Measurements from ENCODE around the gene GPX4. TPM values are rescaled to one million over a fixed set of nuclear protein-coding genes. Genes with fewer than 3 reads are reported as not detected.

The GPX4 gene
- total and polyA plus RNA-seq, 10 of the 15 experiments (the other 5 are each of a cell fraction or from before 2014, with no cell fraction given): 33.3 to 749 (median 297) TPM

- ChIA-PET POLR2A (interaction anchor here (0.6 to 1.4 kb wide), 8 partner anchors 15 to 92 kb away, joined by 3 to 8 read pairs (median 3); no protein-coding TSS in a partner anchor), CTCF (interaction anchor here (0.6 to 3.1 kb wide), 32 partner anchors 9 to 260 kb away, joined by 3 to 49 read pairs (median 4); partner anchors contain the start of genes ABCA7, ARHGAP45, ATP5F1D and CNN2), RAD21 (ENCODE audit: unreplicated experiment) (interaction anchor here (0.6 to 3.0 kb wide), 29 partner anchors 10 to 156 kb away, joined by 3 to 38 read pairs (median 4); partner anchors contain the start of genes ABCA7, CBARP and CIRBP), SMC1A (ENCODE audit: uncharacterized antibody, unreplicated experiment) (interaction anchor here (0.9 to 3.1 kb wide), 11 partner anchors 11 to 127 kb away, joined by 3 to 24 read pairs (median 4); partner anchors contain the start of gene RNU6-2)
- H3K9me3 ChIP-seq (replicated peaks; ENCODE audit: control insufficient read depth, insufficient read depth, low read length): no peaks in the 10 kb centered on the region
- BruUV-seq (replicated peaks): no TSS peak
- no peaks in the 10 kb centered on the region for H4K20me1 ChIP-seq (ENCODE audit: control insufficient read depth, insufficient read depth)
- intact Hi-C loops (cut with micrococcal nuclease; ENCODE audit: unreplicated experiment) (loop anchor here (5.0 kb wide), 1 partner anchor 79 kb away; no protein-coding TSS in a partner anchor), in situ Hi-C loops (cut with MboI) (no loop called here)
- FAIRE-seq (peak; percentile 81), DNase-seq (ENCODE audit: low read depth, low spot score) (peak; percentile 24), ATAC-seq (peak; percentile 93)
- H3K4me3 ChIP-seq: no peak overlapping the region
- no peaks in the 10 kb centered on the region for H3K79me2 ChIP-seq (ENCODE audit: control insufficient read depth, insufficient read depth, low read length)
- H3K9ac ChIP-seq (ENCODE audit: control insufficient read depth, insufficient read depth, low read length): no peak overlapping the region
- no peaks in the 10 kb centered on the region for H3K27me3 ChIP-seq (replicated peaks in 1 of 2; ENCODE audit: control insufficient read depth in 2 of 2, insufficient read depth in 2 of 2, low read length in 1 of 2)
- 42% methylated on average over 31 of the region's 44 CpGs for WGBS (ENCODE audit: insufficient coverage, insufficient replicate concordance, low lambda C conversion rate, missing lambda C conversion rate)
- no peak overlapping the region for H3K27ac ChIP-seq (ENCODE audit: control insufficient read depth, insufficient read depth)
- no peak overlapping the region for H2AFZ ChIP-seq (ENCODE audit: control insufficient read depth, low read depth, low read length)
- H3K36me3 ChIP-seq (ENCODE audit: control insufficient read depth in 2 of 2, insufficient read depth in 2 of 2, low read length in 1 of 2): peaks cover 0 to 28% of the 10 kb centered on the region in 2 experiments; a peak in 3 of 4 replicates
- H3K4me1 ChIP-seq (ENCODE audit: control insufficient read depth, insufficient read depth, low read length): 0 out of 2 replicates have a peak, but pooled peaks cover 3% of the 10 kb centered on the region
- H3K4me2 ChIP-seq (ENCODE audit: control insufficient read depth, insufficient read depth): no peak overlapping the region
- TF ChIP-seq POU2F2 (IDR thresholded peaks at IDR 0.05; ENCODE audit: borderline replicate concordance, low read depth, low read length) (no peak), ZNF592 (IDR thresholded peaks at IDR 0.05) (0 out of 2 replicates have a peak, but pooled peaks have one; percentile 52), IKZF1 (conservative IDR thresholded peaks at IDR 0.05) (no peak), CHD2 (IDR thresholded peaks at IDR 0.05; ENCODE audit: borderline replicate concordance, low read depth, low read length) (no peak), SIN3A (IDR thresholded peaks at IDR 0.05; ENCODE audit: low read depth, low read length) (no peak), ASH2L (IDR thresholded peaks at IDR 0.05; ENCODE audit: borderline replicate concordance, low read depth) (no peak), HSF1 (IDR thresholded peaks at IDR 0.05; ENCODE audit: low read depth, low read length) (no peak), RAD21 (IDR thresholded peaks at IDR 0.05; ENCODE audit: insufficient read depth, low read depth, low read length) (peak; percentile 69), SMC3 (IDR thresholded peaks at IDR 0.05; ENCODE audit: borderline replicate concordance, low read length) (peak; percentile 84), MYC (IDR thresholded peaks at IDR 0.05; ENCODE audit: insufficient read depth, insufficient read length, insufficient replicate concordance, low read length, severe bottlenecking) (no peak), LARP7 (IDR thresholded peaks at IDR 0.05) (peak; percentile 43; the same call in 1 of the 2 replicates), GATAD2B (conservative IDR thresholded peaks at IDR 0.05; ENCODE audit: low read depth) (peak; percentile 38; the same call in 1 of the 2 replicates), HCFC1 (IDR thresholded peaks at IDR 0.05; ENCODE audit: low read length) (no peak), CBX3 (IDR thresholded peaks at IDR 0.05; ENCODE audit: borderline replicate concordance, low read depth) (no peak), MEF2A (IDR thresholded peaks at IDR 0.05; ENCODE audit: insufficient read depth, low read depth, low read length) (no peak)
Measured at GRCh38 chr19:1113030-1113985, 9.5 kb downstream of the GPX4 start.
